CD4-positive, CD25-positive, alpha-beta regulatory T cell (primary cell): Measurements from ENCODE around the gene PLEKHA5. TPM values are rescaled to one million over a fixed set of nuclear protein-coding genes. Genes with fewer than 3 reads are reported as not detected.
"Not testable (repeated sequence)": the region's sequence is repeated elsewhere in the genome, so short reads cannot be mapped to it uniquely, and the experiment has no call there.

Experiments
- ATAC-seq, 2 donors: fragments of 150-1000 bp; cut with Tn5 transposase; one replicate each; pipeline ENCODE4 v1.10.0; 2021; ENCODE audit warnings: low read depth in 2 of 2, moderate number of reproducible peaks in 2 of 2, moderate library complexity in 1 of 2
- DNase-seq, 3 donors: peaks; one replicate each; pipeline versions ENCODE4 v3.0.0 to v3.0.0-alpha.2; 2012 to 2022; ENCODE audit warnings: mixed read lengths in 1 of 3
- H3K27ac ChIP-seq: one replicate; pipeline ENCODE4 v1.7.0; 2013; ENCODE audit warnings: mild to moderate bottlenecking, low read length; ENCODE audit not compliant: insufficient read depth, poor library complexity, severe bottlenecking
- H3K27me3 ChIP-seq: one replicate; pipeline ENCODE4 v1.7.0; 2013; ENCODE audit warnings: low read length; ENCODE audit not compliant: control insufficient read depth, insufficient read depth
- H3K36me3 ChIP-seq: one replicate; pipeline ENCODE4 v1.7.0; 2013; ENCODE audit warnings: mild to moderate bottlenecking, low read length, moderate library complexity; ENCODE audit not compliant: control insufficient read depth, insufficient read depth
- H3K4me1 ChIP-seq: 2 replicates; pipeline ENCODE4 v1.7.0; 2013; ENCODE audit warnings: mild to moderate bottlenecking, low read length; ENCODE audit not compliant: insufficient read depth, control insufficient read depth, poor library complexity, severe bottlenecking
- H3K4me3 ChIP-seq: one replicate; pipeline ENCODE4 v1.7.0; 2013; ENCODE audit warnings: low read depth, mild to moderate bottlenecking, low read length, moderate library complexity
- H3K9me3 ChIP-seq, 2 experiments: 1 replicate in 1 of 2; 2 replicates in 1 of 2; pipeline ENCODE4 v1.7.0; 2013; ENCODE audit warnings: low read length in 2 of 2, mild to moderate bottlenecking in 1 of 2, moderate library complexity in 1 of 2; ENCODE audit not compliant: control insufficient read depth in 2 of 2
- H3K27ac Mint-ChIP-seq, 3 donors: one replicate each; pipeline ENCODE4 v1.8.0; 2020 to 2022; ENCODE audit warnings: mild to moderate bottlenecking in 3 of 3, mixed read lengths in 3 of 3, moderate library complexity in 2 of 3
- H3K27me3 Mint-ChIP-seq: one replicate; pipeline ENCODE4 v1.8.0; 2022; ENCODE audit warnings: mild to moderate bottlenecking, mixed read lengths
- H3K36me3 Mint-ChIP-seq: one replicate; pipeline ENCODE4 v1.8.0; 2020; ENCODE audit warnings: mixed read lengths
- H3K4me1 Mint-ChIP-seq, 4 donors: one replicate each; pipeline ENCODE4 v1.8.0; 2020 to 2022; ENCODE audit warnings: mixed read lengths in 4 of 4, mild to moderate bottlenecking in 1 of 4
- H3K4me3 Mint-ChIP-seq, 4 donors: one replicate each; pipeline ENCODE4 v1.8.0; 2020 to 2022; ENCODE audit warnings: mild to moderate bottlenecking in 4 of 4, mixed read lengths in 4 of 4, moderate library complexity in 3 of 4
- H3K9me3 Mint-ChIP-seq, 7 donors: one replicate each; pipeline ENCODE4 v1.8.0; 2020 to 2022; ENCODE audit warnings: mixed read lengths in 7 of 7, mild to moderate bottlenecking in 3 of 7, moderate library complexity in 2 of 7
- polyA plus RNA-seq, 4 donors: library from polyadenylated mRNA; unstranded; fragments of 300-500 nt; fragmentation: Illumina TruSeq; gene quantifications; one replicate each; pipeline ENCODE4 v1.2.3, GENCODE V29; 2021
- total RNA-seq: library from RNA; stranded (reverse); gene quantifications from one replicate; pipeline ENCODE4 v1.2.3, GENCODE V29; 2022

PLEKHA5 gene
- total and polyA plus RNA-seq, 5 donors from 2014 or later, result 1.2 to 14.7 (median 2.9) TPM

- H3K27me3 ChIP-seq, result no peaks in the 10 kb centered on the region
- Mint-ChIP-seq H3K27me3 (peaks cover 5% of the 10 kb centered on the region), H3K36me3 (no peaks in the 10 kb centered on the region), H3K9me3 (peaks cover 0 to 1% (median 0%) of the 10 kb centered on the region in 7 donors), H3K4me1 (no peaks in the 10 kb centered on the region), H3K4me3 (no peak overlapping the region), H3K27ac (no peak overlapping the region)
- H3K36me3 ChIP-seq, result no peaks in the 10 kb centered on the region
- no peaks in the 10 kb centered on the region for H3K4me1 ChIP-seq
- no peaks in the 10 kb centered on the region for H3K9me3 ChIP-seq
- no peak for ATAC-seq
- no peak for DNase-seq
- H3K4me3 ChIP-seq, result no peak overlapping the region
- H3K27ac ChIP-seq, result no peak overlapping the region
Observed at GRCh38 chr12:19312637-19313036, 183.1 kb downstream of the PLEKHA5 start.

DNA sequence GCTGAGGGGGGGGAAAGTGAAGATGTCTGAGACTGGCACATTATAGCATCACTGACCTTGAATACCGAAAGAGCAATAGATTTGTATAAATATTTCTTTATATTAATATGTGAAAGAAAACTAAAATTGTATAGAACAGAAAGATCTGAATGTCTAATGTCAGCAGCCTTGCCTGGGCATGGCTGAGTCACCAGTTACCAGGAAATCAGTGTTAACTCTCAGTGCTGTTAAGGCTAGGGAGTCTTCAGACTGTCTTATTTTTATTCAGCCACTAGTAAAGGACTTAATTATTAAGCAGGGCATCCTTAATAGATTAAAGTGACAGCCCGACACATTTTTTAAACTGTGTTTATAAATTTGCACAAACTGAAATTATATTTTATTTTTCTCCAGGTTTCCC, 186.9 kb downstream of the PLEKHA5 start:
- Histone ChIP-seq H3K27me3 (no peaks in the 10 kb centered on the region), H3K4me3 (no peak overlapping the region), H3K27ac (no peak overlapping the region), H3K4me1 (no peaks in the 10 kb centered on the region), H3K36me3 (no peaks in the 10 kb centered on the region), H3K9me3 (no peaks in the 10 kb centered on the region)
- Mint-ChIP-seq H3K27me3 (no peaks in the 10 kb centered on the region), H3K36me3 (no peaks in the 10 kb centered on the region), H3K4me1 (no peaks in the 10 kb centered on the region), H3K27ac (no peak overlapping the region), H3K4me3 (no peak overlapping the region), H3K9me3 (peaks cover 0 to 1% (median 0%) of the 10 kb centered on the region in 7 donors)
- DNase-seq, result peak in 1 of 3 donors; percentile 3
- ATAC-seq, result no peak

DNA sequence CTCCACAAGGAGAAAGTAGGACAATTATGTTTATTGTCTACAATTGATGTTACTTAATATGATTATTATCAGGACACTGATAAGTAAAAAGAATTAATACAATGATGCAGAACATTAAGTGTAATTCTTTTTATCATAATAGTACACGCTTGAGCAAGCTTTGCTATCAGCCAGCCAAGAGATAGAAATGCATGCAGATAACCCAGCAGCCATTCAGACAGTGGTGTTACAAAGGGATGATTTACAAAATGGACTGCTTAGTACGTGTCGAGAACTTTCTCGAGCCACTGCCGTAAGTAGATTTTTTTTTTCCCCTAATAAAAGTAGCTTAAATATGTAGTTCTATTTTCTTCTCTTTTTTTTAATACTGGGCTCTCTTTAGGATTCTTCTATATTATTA, 192.8 kb downstream of the PLEKHA5 start:
- Histone ChIP-seq H3K27me3 (no peaks in the 10 kb centered on the region), H3K9me3 (no peaks in the 10 kb centered on the region), H3K27ac (no peak overlapping the region), H3K36me3 (no peaks in the 10 kb centered on the region), H3K4me3 (no peak overlapping the region), H3K4me1 (no peaks in the 10 kb centered on the region)
- H3K9me3 Mint-ChIP-seq, result peaks cover 0 to 4% (median 0%) of the 10 kb centered on the region in 7 donors
- ATAC-seq, result no peak
- H3K27me3 Mint-ChIP-seq, result no peaks in the 10 kb centered on the region
- peaks cover 0 to 2% (median 0%) of the 10 kb centered on the region in 4 donors for H3K4me1 Mint-ChIP-seq
- H3K36me3 Mint-ChIP-seq, result peaks cover 4% of the 10 kb centered on the region
- no peak overlapping the region for H3K4me3 Mint-ChIP-seq
- no peak for DNase-seq
- no peak overlapping the region for H3K27ac Mint-ChIP-seq

- no peak overlapping the region for H3K27ac ChIP-seq
- H3K4me1 ChIP-seq, result no peaks in the 10 kb centered on the region
- Mint-ChIP-seq H3K36me3 (peaks cover 4% of the 10 kb centered on the region), H3K27ac (peak overlapping the region in 1 of 3 donors; percentile 78), H3K27me3 (no peaks in the 10 kb centered on the region), H3K4me1 (peaks cover 0 to 2% (median 0%) of the 10 kb centered on the region in 4 donors), H3K4me3 (no peak overlapping the region), H3K9me3 (peaks cover 0 to 4% (median 0%) of the 10 kb centered on the region in 7 donors)
- H3K36me3 ChIP-seq, result no peaks in the 10 kb centered on the region
- H3K4me3 ChIP-seq, result no peak overlapping the region
- H3K27me3 ChIP-seq, result no peaks in the 10 kb centered on the region
- ATAC-seq, result no peak
- DNase-seq, result no peak
- H3K9me3 ChIP-seq, result no peaks in the 10 kb centered on the region
Observed at GRCh38 chr12:19323805-19324204, 194.3 kb downstream of the PLEKHA5 start.

- no peak overlapping the region for H3K27ac ChIP-seq
- DNase-seq (no peak), ATAC-seq (no peak)
- Mint-ChIP-seq H3K27ac (no peak overlapping the region), H3K4me3 (no peak overlapping the region), H3K27me3 (no peaks in the 10 kb centered on the region), H3K4me1 (peaks cover 0 to 2% (median 0%) of the 10 kb centered on the region in 4 donors), H3K36me3 (peaks cover 4% of the 10 kb centered on the region), H3K9me3 (peaks cover 0 to 4% (median 0%) of the 10 kb centered on the region in 7 donors)
- H3K9me3 ChIP-seq, result no peaks in the 10 kb centered on the region
- H3K4me1 ChIP-seq, result no peaks in the 10 kb centered on the region
- no peaks in the 10 kb centered on the region for H3K36me3 ChIP-seq
- no peaks in the 10 kb centered on the region for H3K27me3 ChIP-seq
- H3K4me3 ChIP-seq, result no peak overlapping the region
Observed at GRCh38 chr12:19326102-19326501, 196.6 kb downstream of the PLEKHA5 start.

DNA sequence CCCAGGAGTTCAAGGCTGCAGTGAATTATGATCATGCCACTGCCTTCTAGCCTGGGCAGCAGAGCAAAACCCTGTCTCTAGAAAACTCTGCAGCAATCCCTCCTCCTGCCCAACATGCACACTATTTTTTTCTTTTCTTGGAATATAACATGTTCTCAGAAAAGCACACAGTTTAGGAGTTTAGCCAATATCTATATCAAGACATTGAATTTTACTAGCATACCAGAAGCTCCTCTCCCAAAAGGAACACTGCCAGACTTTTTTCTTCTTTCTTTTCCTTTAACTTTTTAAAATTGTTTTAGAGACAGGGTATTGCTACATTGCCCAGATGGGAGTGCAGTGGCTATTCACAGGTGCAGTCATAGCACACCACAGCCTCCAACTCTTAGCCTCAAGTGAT, 202.7 kb downstream of the PLEKHA5 start:
- DNase-seq (no peak), ATAC-seq (no peak)
- no peak overlapping the region for H3K4me3 Mint-ChIP-seq
- no peaks in the 10 kb centered on the region for H3K27me3 ChIP-seq
- H3K4me1 Mint-ChIP-seq, result no peaks in the 10 kb centered on the region
- H3K27me3 Mint-ChIP-seq, result peaks cover 4% of the 10 kb centered on the region
- no peaks in the 10 kb centered on the region for H3K36me3 ChIP-seq
- no peaks in the 10 kb centered on the region for H3K9me3 ChIP-seq
- H3K4me1 ChIP-seq, result no peaks in the 10 kb centered on the region
- no peak overlapping the region for H3K27ac ChIP-seq
- H3K9me3 Mint-ChIP-seq, result peaks cover 0 to 2% (median 0%) of the 10 kb centered on the region in 7 donors
- H3K27ac Mint-ChIP-seq, result no peak overlapping the region
- H3K4me3 ChIP-seq, result no peak overlapping the region
- H3K36me3 Mint-ChIP-seq, result no peaks in the 10 kb centered on the region

GRCh38 chr12:19338405-19338804, 208.9 kb downstream of the PLEKHA5 start:
- H3K36me3 Mint-ChIP-seq, result peaks cover 5% of the 10 kb centered on the region
- no peak for ATAC-seq
- no peaks in the 10 kb centered on the region for H3K4me1 ChIP-seq
- H3K27me3 ChIP-seq, result no peaks in the 10 kb centered on the region
- H3K27ac Mint-ChIP-seq, result no peak overlapping the region
- peaks cover 0 to 5% (median 0%) of the 10 kb centered on the region in 4 donors for H3K4me1 Mint-ChIP-seq
- H3K36me3 ChIP-seq, result no peaks in the 10 kb centered on the region
- peaks cover 0 to 4% (median 0%) of the 10 kb centered on the region in 7 donors for H3K9me3 Mint-ChIP-seq
- no peak for DNase-seq
- H3K4me3 ChIP-seq, result no peak overlapping the region
- no peaks in the 10 kb centered on the region for H3K9me3 ChIP-seq
- peaks cover 4% of the 10 kb centered on the region for H3K27me3 Mint-ChIP-seq
- H3K27ac ChIP-seq, result no peak overlapping the region
- H3K4me3 Mint-ChIP-seq, result no peak overlapping the region

- not testable (repeated sequence) for H3K4me3 Mint-ChIP-seq, H3K4me3 ChIP-seq, H3K27ac Mint-ChIP-seq, H3K36me3 Mint-ChIP-seq, H3K27ac ChIP-seq, DNase-seq, H3K27me3 ChIP-seq, ATAC-seq, H3K4me1 ChIP-seq, H3K9me3 ChIP-seq, H3K27me3 Mint-ChIP-seq, H3K4me1 Mint-ChIP-seq, H3K9me3 Mint-ChIP-seq, H3K36me3 ChIP-seq
Observed at GRCh38 chr12:19350850-19351249, 221.3 kb downstream of the PLEKHA5 start.
